OCI-LY7 (cell line): ENCODE results near the gene SCGB1D1.

Experiments
- CTCF ChIP-seq: fragments of 200-600 bp; sonication (generic); conservative IDR thresholded peaks from 2 replicates; pipeline ENCODE4 v1.5.1; 2014; ENCODE audit warnings: mild to moderate bottlenecking, antibody characterized with exemption, low read length, moderate library complexity, mixed read lengths
- EZH2phosphoT487 ChIP-seq: fragments of 200-600 bp; sonication (generic); IDR thresholded peaks from 2 replicates; pipeline ENCODE4 v1.6.1; 2018; ENCODE audit warnings: low read depth, borderline replicate concordance, mild to moderate bottlenecking, mixed run types, antibody characterized with exemption, low read length, moderate library complexity, mixed read lengths

GRCh38 chr11:62149986-62150886 is 39.8 kb upstream of the SCGB1D1 start:
- TF ChIP-seq CTCF, result no peak
- no peak for TF ChIP-seq EZH2phosphoT487
